ENCODE measurements around the gene EEF1AKMT2. TPM values are rescaled to one million over a fixed set of nuclear protein-coding genes. Genes with fewer than 3 reads are reported as not detected.

EEF1AKMT2 gene
- total and polyA plus RNA-seq, 9 of the 15 experiments (the other 6 are each of a cell fraction or from before 2014, with no cell fraction given), result 9.3 to 34.3 (median 23.7) TPM

GRCh38 chr10:124755581-124755980, 36.1 kb downstream of the EEF1AKMT2 start:
- H3K4me1 ChIP-seq (replicated peaks in 1 of 2; ENCODE audit: control insufficient read depth in 2 of 2, insufficient read depth in 2 of 2, low read length in 2 of 2), result no peaks in the 10 kb centered on the region
- no peak for FAIRE-seq
- ChIA-PET CTCF (ENCODE audit: low intra/inter-chr PET ratio) (no interaction called here), POLR2A (interaction anchor here (1.6 kb wide), 1 partner anchor 11 kb away, joined by 3 read pairs; no protein-coding TSS in a partner anchor)
- no peaks in the 10 kb centered on the region for H4K20me1 ChIP-seq (replicated peaks; ENCODE audit: control insufficient read depth, insufficient read depth, low read length)
- H3K4me3 ChIP-seq, result no peak overlapping the region
- peaks cover 63% of the 10 kb centered on the region for H3K36me3 ChIP-seq (ENCODE audit: control insufficient read depth, insufficient read depth, low read length)
- H3K27ac ChIP-seq (ENCODE audit: extremely low read depth, low read depth, low read length), result no peak overlapping the region
- no peaks in the 10 kb centered on the region for H3K9me1 ChIP-seq (ENCODE audit: control insufficient read depth, insufficient read depth, low read length)
- no peak for DNase-seq (ENCODE audit: extremely low read depth in 1 of 4, low spot score in 3 of 4)
- BruUV-seq (replicated peaks), result no TSS peak
- in situ Hi-C loops (cut with MboI), result no loop called here
- no peaks in the 10 kb centered on the region for H3K9me3 ChIP-seq (replicated peaks; ENCODE audit: control insufficient read depth, insufficient read depth, low read depth, low read length)
- no peak for ATAC-seq
- 60% methylated on average over 1 of the region's 2 CpGs for WGBS (ENCODE audit: insufficient coverage, low coverage, missing lambda C conversion rate)
- H3K4me2 ChIP-seq (ENCODE audit: insufficient read depth, low read length), result no peak overlapping the region
- no peak overlapping the region for H2AFZ ChIP-seq (ENCODE audit: low read depth, low read length)
- H3K9ac ChIP-seq (ENCODE audit: insufficient read depth in 1 of 2, low read depth in 2 of 2, low read length in 2 of 2), result no peak overlapping the region
- no peaks in the 10 kb centered on the region for H3K27me3 ChIP-seq (ENCODE audit: control insufficient read depth in 2 of 2, insufficient read depth in 2 of 2, low read length in 2 of 2)
- no peaks in the 10 kb centered on the region; the same call in 2 of the 3 replicates for H3K79me2 ChIP-seq (ENCODE audit: control insufficient read depth, insufficient read depth, low read length)
- intact Hi-C loops (cut with micrococcal nuclease), result no loop called here
- TF ChIP-seq CBFA2T3 (IDR thresholded peaks at IDR 0.05) (no peak), U2AF2 (optimal IDR thresholded peaks at IDR 0.05; ENCODE audit: low read depth, low read length) (no peak), HNRNPH1 (optimal IDR thresholded peaks at IDR 0.05; ENCODE audit: low read depth, low read length) (no peak), SNAPC5 (CRISPR knock-in tag; IDR thresholded peaks at IDR 0.05) (no peak), ELK3 (CRISPR knock-in tag; IDR thresholded peaks at IDR 0.05) (no peak), ZKSCAN1 (IDR thresholded peaks at IDR 0.05; ENCODE audit: low read depth, low read length) (no peak), RBM15 (IDR thresholded peaks at IDR 0.05; ENCODE audit: insufficient read depth, low read length) (no peak), RBM22 (IDR thresholded peaks at IDR 0.05; ENCODE audit: low read depth, low read length, poor library complexity, severe bottlenecking) (no peak), ZC3H8 (IDR thresholded peaks at IDR 0.05) (no peak), SRSF9 (IDR thresholded peaks at IDR 0.05; ENCODE audit: borderline replicate concordance, low read depth, low read length) (no peak)
